Spleen (tissue), 11 donors: ENCODE data around the gene PCYT1B. TPM values are rescaled to one million over a fixed set of nuclear protein-coding genes. Genes with fewer than 3 reads are reported as not detected.
A peak's percentile ranks its signal among the peaks of the same experiment; 100 is the strongest.

Source experiments
- DNase-seq: peaks from one replicate; pipeline ENCODE4 v3.0.0-alpha.2; 2020
- H3K27ac ChIP-seq, 8 donors: fragments of 200-600 bp; sonication (generic) in 7 of 8; 1 replicate in 4 of 8; 2 replicates in 4 of 8; pipeline versions ENCODE4 v1.5.0 to v1.8.0; 2016 to 2021; ENCODE audit warnings: inconsistent platforms in 4 of 8, mild to moderate bottlenecking in 4 of 8, moderate library complexity in 1 of 8
- H3K27me3 ChIP-seq, 7 donors: fragments of 200-600 bp; sonication (generic) in 6 of 7; replicated peaks in 1 of 7; 1 replicate in 4 of 7; 2 replicates in 3 of 7; pipeline versions ENCODE4 v1.5.0 to v1.8.0; 2016 to 2021; ENCODE audit warnings: inconsistent platforms in 3 of 7, mild to moderate bottlenecking in 1 of 7
- H3K36me3 ChIP-seq, 6 donors: fragments of 200-600 bp; sonication (generic) in 5 of 6; 1 replicate in 4 of 6; 2 replicates in 2 of 6; pipeline versions ENCODE4 v1.5.0 to v1.8.0; 2016 to 2021; ENCODE audit warnings: inconsistent platforms in 2 of 6
- H3K4me1 ChIP-seq, 6 donors: fragments of 200-600 bp; sonication (generic) in 5 of 6; 1 replicate in 3 of 6; 2 replicates in 3 of 6; pipeline versions ENCODE4 v1.5.0 to v1.8.0; 2016 to 2021; ENCODE audit warnings: inconsistent platforms in 3 of 6
- H3K4me3 ChIP-seq, 8 donors: fragments of 200-600 bp; sonication (generic) in 7 of 8; 1 replicate in 4 of 8; 2 replicates in 4 of 8; pipeline versions ENCODE4 v1.5.0 to v1.8.0; 2016 to 2021; ENCODE audit warnings: inconsistent platforms in 4 of 8, mild to moderate bottlenecking in 4 of 8, moderate library complexity in 2 of 8
- H3K9me3 ChIP-seq, 8 donors: fragments of 200-600 bp; sonication (generic) in 7 of 8; 1 replicate in 4 of 8; 2 replicates in 4 of 8; pipeline versions ENCODE4 v1.5.0 to v1.8.0; 2016 to 2021; ENCODE audit warnings: inconsistent platforms in 4 of 8
- CTCF ChIP-seq, 11 experiments: fragments of 200-600 bp in 7 of 11; fragments of 450-650 bp in 4 of 11; sonication (generic) in 4 of 11; IDR thresholded peaks in 8 of 11; conservative IDR thresholded peaks in 3 of 11; 1 replicate in 7 of 11; 2 replicates in 4 of 11; pipeline versions ENCODE4 v1.4.0 to v1.8.0; 2016 to 2021; ENCODE audit warnings: antibody characterized with exemption in 11 of 11, inconsistent platforms in 4 of 11, mild to moderate bottlenecking in 1 of 11
- POLR2A ChIP-seq, 3 donors: fragments of 450-650 bp; IDR thresholded peaks; one replicate each; pipeline ENCODE4 v1.5.1; 2017; ENCODE audit warnings: antibody characterized with exemption in 3 of 3, mild to moderate bottlenecking in 1 of 3
- POLR2AphosphoS5 ChIP-seq, 3 donors: sonication (generic); formaldehyde crosslinking; IDR thresholded peaks; one replicate each; pipeline ENCODE4 v1.5.1; 2017; ENCODE audit warnings: antibody characterized with exemption in 3 of 3
- WGBS, 5 donors: extraction: QIAGEN DNeasy Blood & Tissue Kit in 3 of 5; methylation state at CpG; one replicate each; pipeline versions ENCODE4 v1.1.5 to v1.1.7; 2013 to 2018; 5-methylcytosine and 5-hydroxymethylcytosine counted together
- intact Hi-C: fragments of 100-400 bp; cut with DNase I; formaldehyde crosslinking; loops from one replicate; pipeline ENCODE4 v1.15.0; 2023; ENCODE audit warnings: low total_unique reads
- polyA plus RNA-seq, 3 donors: library from polyadenylated mRNA; stranded (reverse); fragments of 200-250 nt; gene quantifications; one replicate each; pipeline ENCODE4 v1.2.1, GENCODE V29; 2013
- total RNA-seq, 7 donors: library from RNA; depleted of rRNA in 3 of 7; stranded (reverse); fragments of >200 nt in 3 of 7; fragmentation: NEBNext Ultra II Directional in 4 of 7; extraction: Animal tissue kit (Norgen Biotek cat#: 25700) in 4 of 7; gene quantifications; one replicate each; pipeline versions ENCODE4 v1.1.0 to v1.2.1, GENCODE V29; 2016 to 2021
- donor health status: healthy with polysubstance abuse.
- donor health status: DM: no; HTN: no; CAD: no; lungs with moderate emphysema.
- donor health status: DM: no; HTN: no; CAD: no.
- donor health status: Bipolar disorder and iron deficiency.
- donor health status: healthy.
- donor health status: DM: no; HTN: no; CAD: no.
- donor health status: DM: yes; HTN: yes; CAD: no.

The PCYT1B gene
- total and polyA plus RNA-seq, 10 donors = 0.02 to 1.5 (median 0.67) TPM

DNA sequence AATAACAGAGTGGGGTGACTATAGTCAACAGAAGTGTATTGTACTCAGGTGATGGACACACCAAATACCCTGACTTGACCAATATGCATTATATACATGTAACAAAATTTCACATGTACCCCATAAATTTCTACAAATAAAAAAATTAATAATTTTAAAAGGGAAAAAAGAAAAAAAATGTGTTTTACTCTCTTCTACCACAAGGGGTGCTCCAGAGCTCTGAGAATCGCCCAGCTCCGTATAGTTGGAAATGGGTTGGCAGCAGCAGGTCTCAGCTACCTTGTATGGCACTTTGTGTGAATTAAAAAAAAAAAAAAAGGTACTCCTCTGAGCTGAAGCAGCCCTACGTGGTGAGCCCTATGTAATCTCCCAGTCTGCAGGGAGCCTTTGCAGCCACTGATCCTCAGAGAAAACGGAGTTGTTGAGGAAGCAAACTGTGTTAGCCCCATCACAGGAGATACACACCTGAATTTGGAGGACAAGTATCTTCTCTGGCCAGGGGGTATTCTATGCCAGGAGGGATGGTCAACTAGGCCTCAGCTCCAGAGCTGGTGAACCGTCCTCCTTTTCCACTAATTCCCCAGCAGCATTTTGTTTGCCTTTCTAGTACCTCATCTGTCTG lies 29.4 kb upstream of the PCYT1B start:
- no peak overlapping the region for H3K4me3 ChIP-seq
- H3K9me3 ChIP-seq = no peaks in the 10 kb centered on the region
- no peak overlapping the region for H3K27ac ChIP-seq
- no peaks in the 10 kb centered on the region for H3K4me1 ChIP-seq
- H3K27me3 ChIP-seq = peaks cover 0 to 7% (median 0%) of the 10 kb centered on the region in 7 donors
- 29 to 39% (median 34%) methylated on average over 5 of the region's 5 CpGs for WGBS, 5 donors
- no peaks in the 10 kb centered on the region for H3K36me3 ChIP-seq
- DNase-seq = no peak
- intact Hi-C loops = no loop called here
- TF ChIP-seq POLR2A (IDR thresholded peaks at IDR 0.05) (no peak), CTCF (IDR thresholded peaks at IDR 0.05 in 8 of 11, conservative IDR thresholded peaks at IDR 0.05 in 3 of 11) (peak in 6 of 11 experiments; percentile 11 to 56 (median 37)), POLR2AphosphoS5 (IDR thresholded peaks at IDR 0.05) (no peak)

GRCh38 chrX:24673424-24673823 lies 26.3 kb upstream of the PCYT1B start:
- intact Hi-C loops = no loop called here
- no peaks in the 10 kb centered on the region for H3K9me3 ChIP-seq
- H3K36me3 ChIP-seq = no peaks in the 10 kb centered on the region
- H3K27ac ChIP-seq = no peak overlapping the region
- no peak for DNase-seq
- no peaks in the 10 kb centered on the region for H3K4me1 ChIP-seq
- WGBS, 5 donors = 44 to 78% (median 48%) methylated on average over 2 of the region's 2 CpGs
- TF ChIP-seq POLR2A (IDR thresholded peaks at IDR 0.05) = no peak
- TF ChIP-seq CTCF (IDR thresholded peaks at IDR 0.05 in 8 of 11, conservative IDR thresholded peaks at IDR 0.05 in 3 of 11) = no peak
- no peak for TF ChIP-seq POLR2AphosphoS5 (IDR thresholded peaks at IDR 0.05)
- H3K4me3 ChIP-seq = no peak overlapping the region
- peaks cover 0 to 7% (median 0%) of the 10 kb centered on the region in 7 donors for H3K27me3 ChIP-seq

GRCh38 chrX:24672701-24673190 lies 25.6 kb upstream of the PCYT1B start:
- no peaks in the 10 kb centered on the region for H3K4me1 ChIP-seq

More at GRCh38 chrX:24672701-24673190, 25.6 kb upstream of the PCYT1B start:
- TF ChIP-seq POLR2AphosphoS5 (IDR thresholded peaks at IDR 0.05) = no peak
- TF ChIP-seq CTCF (IDR thresholded peaks at IDR 0.05 in 8 of 11, conservative IDR thresholded peaks at IDR 0.05 in 3 of 11) = no peak
- TF ChIP-seq POLR2A (IDR thresholded peaks at IDR 0.05) = no peak
- Histone ChIP-seq H3K27ac (no peak overlapping the region), H3K4me3 (no peak overlapping the region), H3K9me3 (no peaks in the 10 kb centered on the region), H3K27me3 (peaks cover 0 to 7% (median 0%) of the 10 kb centered on the region in 7 donors), H3K36me3 (no peaks in the 10 kb centered on the region)
- no peak for DNase-seq
- WGBS, 5 donors = 71 to 86% (median 80%) methylated on average over 11 of the region's 11 CpGs
- intact Hi-C loops = no loop called here
